SK-N-MC (cell line): ENCODE data around the gene SERINC1.

Experiments
- EZH2 ChIP-seq: fragments of 200-600 bp; sonication (generic); IDR thresholded peaks from one replicate; pipeline ENCODE4 v1.6.1; 2017; ENCODE audit warnings: antibody characterized with exemption
- FOXP2 ChIP-seq: optimal IDR thresholded peaks from 2 replicates; pipeline ENCODE3; 2011; ENCODE audit warnings: mild to moderate bottlenecking, moderate library complexity; ENCODE audit not compliant: insufficient read depth; ENCODE audit errors: extremely low read length, control extremely low read depth
- POLR2AphosphoS5 ChIP-seq: IDR thresholded peaks from 2 replicates; pipeline ENCODE4 v1.6.1; 2012; ENCODE audit warnings: mild to moderate bottlenecking, low read depth, low read length, borderline replicate concordance

DNA sequence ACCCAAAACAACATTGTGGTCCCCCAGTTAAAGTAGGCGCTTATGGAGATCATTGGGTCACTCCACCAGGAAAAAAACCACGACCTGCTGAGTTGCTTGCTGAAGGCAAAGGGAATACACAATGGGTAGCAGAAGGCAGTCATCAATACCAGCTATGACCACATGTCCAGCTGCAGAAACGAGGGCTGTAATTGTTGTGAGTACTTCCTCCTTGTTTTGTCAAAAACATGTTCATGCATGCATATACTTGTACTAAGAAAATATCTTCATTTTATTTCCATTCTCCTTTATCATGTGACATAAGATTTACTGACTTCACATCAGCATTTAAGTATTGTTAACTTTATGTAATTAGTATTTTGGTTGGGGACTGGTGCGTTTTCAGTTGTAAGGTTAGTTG lies 16.9 kb downstream of the SERINC1 start:
- TF ChIP-seq EZH2 = no peak
- TF ChIP-seq POLR2AphosphoS5 = no peak
- TF ChIP-seq FOXP2 = no peak
